Fibroblast of skin of left quadriceps (primary cell): Measurements from ENCODE around the gene METTL8.
"Not testable (repeated sequence)": the region's sequence is repeated elsewhere in the genome, so short reads cannot be mapped to it uniquely, and the experiment has no call there.

Source experiments
- DNase-seq, 2 experiments: peaks; one replicate each; pipeline ENCODE4 v3.0.0-alpha.2; 2013; ENCODE audit warnings: low read depth in 2 of 2

METTL8 gene

GRCh38 chr2:171430516-171431410, 3.0 kb downstream of the METTL8 start:
- DNase-seq: no peak

DNA sequence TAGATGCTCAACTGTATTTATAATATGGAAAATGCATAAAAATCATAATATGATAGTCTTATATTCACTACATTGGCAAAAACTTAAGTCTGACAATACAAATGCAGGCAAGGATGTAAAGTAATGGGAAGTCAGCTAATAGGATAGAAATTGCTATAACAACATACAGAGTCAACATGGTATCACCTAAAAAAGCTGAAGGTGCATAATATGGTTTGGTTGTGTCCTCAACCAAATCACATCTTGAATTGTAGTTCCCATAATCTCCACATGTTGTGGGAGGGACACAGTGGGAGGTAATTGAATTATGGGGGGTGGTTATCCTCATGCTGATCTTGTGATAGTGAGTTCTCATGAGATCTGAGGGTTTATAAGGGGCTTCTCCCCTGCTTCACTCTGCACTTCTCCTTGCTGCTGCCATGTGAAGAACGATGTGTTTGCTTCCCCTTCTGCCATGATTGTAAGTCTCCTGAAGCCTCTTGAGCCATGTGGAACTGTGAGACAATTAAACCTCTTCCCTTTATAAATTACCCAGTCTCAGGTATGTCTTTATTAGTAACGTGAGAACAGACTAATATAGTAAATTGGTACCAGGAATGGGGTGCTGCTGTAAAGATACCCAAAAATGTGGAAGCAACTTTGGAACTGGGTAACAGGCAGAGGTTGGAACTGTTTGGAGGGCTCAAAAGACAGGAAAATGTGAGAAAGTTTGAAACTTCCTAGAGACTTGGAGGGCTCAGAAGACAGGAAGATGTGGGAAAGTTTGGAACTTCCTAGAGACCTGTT, 10.9 kb downstream of the METTL8 start:
- DNase-seq: not testable (repeated sequence)

GRCh38 chr2:171420728-171421563, 12.8 kb downstream of the METTL8 start:
- DNase-seq: no peak

DNA sequence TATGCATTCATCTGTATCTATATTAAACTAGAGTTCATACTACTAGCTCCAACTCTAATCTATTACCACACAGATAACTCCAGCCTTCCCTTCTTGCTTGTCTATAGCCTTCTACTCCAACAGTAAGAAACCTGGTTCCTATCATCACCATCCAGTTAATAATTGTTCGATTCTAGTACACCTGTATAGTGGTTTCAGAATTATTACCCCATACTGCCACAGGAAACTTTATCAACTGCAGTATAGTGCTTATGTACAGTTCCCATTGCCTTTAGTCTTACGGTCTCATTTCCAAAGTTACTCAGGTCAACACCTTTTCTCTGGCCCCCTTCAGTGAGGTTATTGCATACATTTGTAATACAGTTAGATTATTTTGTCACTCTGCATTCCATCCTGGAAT, 14.5 kb downstream of the METTL8 start:
- DNase-seq: no peak

GRCh38 chr2:171416009-171416926, 17.5 kb downstream of the METTL8 start:
- DNase-seq: peak; percentile 83 to 86

DNA sequence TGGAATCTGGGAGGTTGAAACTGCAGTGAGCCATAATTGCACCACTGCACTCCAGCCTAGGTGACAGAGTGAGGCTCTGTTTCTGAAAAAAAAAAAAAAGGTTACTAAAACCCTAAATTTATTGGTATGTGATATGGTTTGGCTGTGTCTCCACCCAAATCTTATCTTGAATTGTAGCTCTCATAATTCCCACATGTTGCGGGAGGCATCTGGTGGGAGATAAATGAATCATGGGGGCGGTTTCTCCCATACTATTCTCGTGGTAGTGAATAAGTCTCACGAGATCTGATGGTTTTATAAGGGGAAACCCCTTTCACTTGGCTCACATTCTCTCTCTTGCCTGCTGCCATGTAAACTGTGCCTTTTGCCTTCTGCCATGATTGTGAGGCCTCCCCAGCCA, 19.1 kb downstream of the METTL8 start:
- not testable (repeated sequence) for DNase-seq

- DNase-seq: no peak
Observed at GRCh38 chr2:171412571-171413175, 21.1 kb downstream of the METTL8 start.

DNA sequence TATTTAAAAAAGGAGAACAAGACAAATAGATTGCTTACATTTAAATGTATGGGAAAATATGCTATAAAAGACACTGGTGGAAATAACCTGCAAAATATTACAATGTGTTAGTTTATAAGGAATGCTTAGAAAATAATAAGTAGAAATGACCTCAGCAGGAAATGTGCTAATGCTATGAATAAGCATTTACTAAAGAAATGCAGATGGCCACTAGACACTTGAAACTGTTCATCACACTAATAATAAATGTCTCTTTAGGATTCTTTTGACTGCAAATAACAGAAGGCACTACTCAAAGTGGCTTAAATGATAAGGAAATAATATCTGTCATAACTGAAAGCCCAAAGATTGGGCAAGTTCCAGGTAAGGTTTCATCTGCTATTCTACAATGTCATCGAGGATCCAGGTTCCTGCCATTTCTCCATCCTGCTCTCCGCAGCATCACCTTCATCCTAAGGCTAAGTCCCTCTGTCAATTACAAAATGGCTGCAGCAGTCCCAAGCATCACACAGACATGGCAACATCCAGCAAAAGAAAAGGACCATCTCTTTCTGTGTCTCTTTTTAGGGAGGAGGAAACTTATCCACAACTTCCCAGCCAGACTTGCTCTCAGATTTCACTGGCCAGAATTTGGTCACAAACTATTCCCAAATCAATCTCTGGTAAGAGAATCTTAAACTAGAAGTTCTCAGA, 21.9 kb downstream of the METTL8 start:
- DNase-seq: peak; percentile 10 to 17

- no peak for DNase-seq
Observed at GRCh38 chr2:171411214-171411613, 22.6 kb downstream of the METTL8 start.

DNA sequence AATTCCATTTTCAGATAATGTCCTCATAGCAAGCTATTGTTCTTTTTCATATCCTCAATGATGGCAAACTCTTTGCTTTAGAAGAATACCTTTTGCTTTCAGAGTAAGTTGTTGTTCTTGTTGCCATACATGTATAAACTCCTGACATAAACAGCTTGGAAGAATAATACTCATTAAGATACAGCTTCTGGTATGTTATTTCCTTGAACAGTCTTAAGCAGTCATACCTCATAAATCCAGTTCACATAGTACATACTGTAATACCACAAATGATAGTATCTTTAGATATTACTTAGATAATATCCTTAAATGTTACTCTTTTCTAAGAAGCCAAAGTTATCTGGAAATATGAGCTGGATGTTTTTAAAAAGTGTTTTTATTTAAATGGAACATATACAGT, 23.2 kb downstream of the METTL8 start:
- no peak for DNase-seq

- no peak for DNase-seq
Observed at GRCh38 chr2:171410101-171410500, 23.7 kb downstream of the METTL8 start.

DNA sequence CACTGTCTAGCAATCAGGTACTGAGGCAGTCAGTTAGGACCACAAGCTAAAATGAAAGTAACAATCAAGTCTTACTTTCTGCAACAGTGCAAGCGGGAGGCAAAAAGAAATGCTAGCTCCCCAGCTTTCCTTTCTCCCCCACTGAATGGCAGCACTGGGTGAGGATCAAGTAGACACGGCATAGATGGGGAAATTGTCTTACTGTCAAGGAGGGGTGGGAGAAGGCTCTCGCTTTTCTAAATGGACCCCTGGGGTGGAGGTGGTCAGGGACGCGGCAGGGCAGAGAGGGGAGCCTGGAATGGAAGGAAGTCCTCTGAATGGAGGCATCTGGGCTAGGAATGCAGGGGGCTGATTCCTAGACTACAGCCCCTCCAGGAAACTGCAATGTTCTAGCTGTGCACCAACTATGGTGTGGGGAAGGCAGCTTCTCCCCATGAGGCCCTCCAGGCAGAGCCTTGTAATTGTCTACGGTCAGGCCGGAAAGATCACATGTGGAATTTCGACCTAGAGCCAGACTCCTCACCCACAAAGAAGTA, 24.3 kb downstream of the METTL8 start:
- DNase-seq: no peak

DNA sequence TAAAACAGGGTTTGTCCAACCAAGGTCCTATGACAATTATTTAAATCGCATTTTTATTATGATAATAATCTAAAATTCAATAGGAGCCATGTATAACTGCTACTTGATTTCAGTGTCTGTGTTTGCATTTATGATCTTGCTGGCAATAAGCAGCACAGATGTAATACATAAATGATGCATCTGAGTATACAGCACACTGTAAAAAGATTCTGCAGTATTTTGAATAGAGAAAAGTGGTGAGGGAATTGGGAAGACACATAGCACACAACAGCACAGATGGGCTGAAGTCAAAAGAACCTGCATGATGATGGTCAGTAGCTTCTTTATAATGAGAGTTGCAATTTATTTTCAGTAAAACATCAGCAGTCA, 26.1 kb downstream of the METTL8 start:
- DNase-seq: no peak

GRCh38 chr2:171407030-171407675, 26.6 kb downstream of the METTL8 start:
- DNase-seq: no peak

- no peak for DNase-seq
Observed at GRCh38 chr2:171406044-171406443, 27.7 kb downstream of the METTL8 start.

- DNase-seq: no peak
Observed at GRCh38 chr2:171405546-171405945, 28.2 kb downstream of the METTL8 start.

DNA sequence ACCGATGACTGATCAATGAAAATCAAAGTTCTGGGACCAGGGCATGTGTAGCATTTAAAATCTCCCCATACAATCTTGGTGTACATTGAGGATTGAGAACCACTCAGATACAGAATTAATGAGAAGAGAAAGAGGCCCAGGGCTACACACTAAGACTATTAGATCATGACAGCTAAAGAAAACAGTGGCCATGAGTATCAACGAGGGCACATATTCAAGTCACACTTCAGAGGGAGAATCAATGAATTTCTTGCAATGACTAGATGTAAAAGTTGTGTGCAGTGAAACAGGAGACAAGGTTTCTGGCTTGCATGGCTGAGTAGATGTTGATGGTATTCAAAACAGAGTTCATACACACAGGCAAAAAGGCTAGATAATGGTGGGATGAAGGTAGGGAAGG, 29.1 kb downstream of the METTL8 start:
- DNase-seq: no peak

- peak in 1 of 2 experiments; percentile 10 for DNase-seq
Observed at GRCh38 chr2:171404261-171404660, 29.5 kb downstream of the METTL8 start.
